HTR-8/SVneo (cell line): ENCODE data around the gene ZNF438.

ENCODE experiments used
- DNase-seq: peaks from one replicate; pipeline ENCODE4 v3.0.0; 2011; ENCODE audit warnings: low spot score, mixed read lengths; ENCODE audit not compliant: insufficient read length
- FAIRE-seq: peaks from 2 replicates; lab custom pipeline; 2011; peaks lifted over from hg19 to GRCh38; lab: Jason Lieb, UNC

Gene ZNF438

GRCh38 chr10:30820261-30820991 lies 211.2 kb downstream of the ZNF438 start:
- DNase-seq (peak; percentile 28), FAIRE-seq (peak; percentile 87)

- DNase-seq (no peak), FAIRE-seq (no peak)
Observed at GRCh38 chr10:30819341-30820181, 212.1 kb downstream of the ZNF438 start.

GRCh38 chr10:30818854-30819253 lies 212.8 kb downstream of the ZNF438 start:
- DNase-seq (no peak), FAIRE-seq (no peak)

GRCh38 chr10:30818010-30818660 lies 213.5 kb downstream of the ZNF438 start:
- FAIRE-seq (peak; percentile 57), DNase-seq (peak; percentile 29)

- FAIRE-seq (no peak), DNase-seq (no peak)
Observed at GRCh38 chr10:30817541-30817940, 214.1 kb downstream of the ZNF438 start.

GRCh38 chr10:30816820-30817171 lies 214.9 kb downstream of the ZNF438 start:
- DNase-seq (no peak), FAIRE-seq (no peak)

GRCh38 chr10:30816159-30816819 lies 215.4 kb downstream of the ZNF438 start:
- FAIRE-seq: no peak
- no peak for DNase-seq

GRCh38 chr10:30813872-30814481 lies 217.7 kb downstream of the ZNF438 start:
- FAIRE-seq (no peak), DNase-seq (peak; percentile 41)

- no peak for FAIRE-seq
- no peak for DNase-seq
Observed at GRCh38 chr10:30812018-30812851, 219.4 kb downstream of the ZNF438 start.

GRCh38 chr10:30811276-30812017 lies 220.2 kb downstream of the ZNF438 start:
- no peak for DNase-seq
- FAIRE-seq: no peak

- FAIRE-seq (no peak), DNase-seq (no peak)
Observed at GRCh38 chr10:30810416-30810815, 221.2 kb downstream of the ZNF438 start.

GRCh38 chr10:30806850-30807249 lies 224.8 kb downstream of the ZNF438 start:
- DNase-seq: no peak
- FAIRE-seq: no peak

GRCh38 chr10:30805061-30805460 lies 226.6 kb downstream of the ZNF438 start:
- no peak for FAIRE-seq
- no peak for DNase-seq

- no peak for FAIRE-seq
Observed at GRCh38 chr10:30804478-30805055, 227.1 kb downstream of the ZNF438 start.

GRCh38 chr10:30803892-30804322 lies 227.8 kb downstream of the ZNF438 start:
- FAIRE-seq (peak; percentile 54), DNase-seq (no peak)

More at GRCh38 chr10:30804478-30805055, 227.1 kb downstream of the ZNF438 start:
- DNase-seq: no peak

- FAIRE-seq (no peak), DNase-seq (no peak)
Observed at GRCh38 chr10:30803058-30803457, 228.6 kb downstream of the ZNF438 start.

GRCh38 chr10:30800368-30800767 lies 231.3 kb downstream of the ZNF438 start:
- FAIRE-seq (no peak), DNase-seq (no peak)

- no peak for FAIRE-seq
- DNase-seq: no peak
Observed at GRCh38 chr10:30798646-30799185, 232.9 kb downstream of the ZNF438 start.
